ENCODE results near the gene PLCH1. TPM values are rescaled to one million over a fixed set of nuclear protein-coding genes. Genes with fewer than 3 reads are reported as not detected.

PLCH1 gene
- total RNA-seq, 1 experiment from 2014 or later = 4.1 TPM

- Histone ChIP-seq H3K9me2 (replicated peaks; ENCODE audit: low read length) (no peaks in the 10 kb centered on the region), H3K27me3 (ENCODE audit: low read length) (no peaks in the 10 kb centered on the region), H3F3A (ENCODE audit: low read length, unreplicated experiment) (no peaks in the 10 kb centered on the region), H3K9me3 (ENCODE audit: low read length) (no peaks in the 10 kb centered on the region), H3K4me2 (ENCODE audit: low read length) (no peak overlapping the region), H3K27ac (ENCODE audit: low read length) (no peak overlapping the region), H4K20me1 (ENCODE audit: low read length) (no peaks in the 10 kb centered on the region), H3K4me3 (ENCODE audit: low read length) (no peak overlapping the region), H3K9ac (ENCODE audit: low read length) (no peak overlapping the region), H3K4me1 (ENCODE audit: insufficient read depth, low read length) (no peaks in the 10 kb centered on the region), H3K36me3 (ENCODE audit: low read depth, low read length) (no peaks in the 10 kb centered on the region), H3K79me2 (ENCODE audit: low read length) (no peaks in the 10 kb centered on the region), H2AFZ (ENCODE audit: low read length) (no peak overlapping the region)
- no TSS peak for BruUV-seq (replicated peaks)
- intact Hi-C loops (cut with micrococcal nuclease) = no loop called here
- DNase-seq (no peak), ATAC-seq (no peak)
- CTCF ChIA-PET = no interaction called here
- TF ChIP-seq EZH2phosphoT487 (IDR thresholded peaks at IDR 0.05; ENCODE audit: borderline replicate concordance, low read length) (no peak), EZH2 (IDR thresholded peaks at IDR 0.05; ENCODE audit: low read length, unreplicated experiment) (no peak), CTCF (conservative IDR thresholded peaks at IDR 0.05; ENCODE audit: low read depth, low read length) (no peak)
- POLR2A ChIA-PET (ENCODE audit: unreplicated experiment) = no interaction called here
These were observed 232.6 kb downstream of the PLCH1 start for GRCh38 chr3:155512175-155512866.

GRCh38 chr3:155504682-155505081, 240.2 kb downstream of the PLCH1 start:
- CTCF ChIA-PET = no interaction called here
- no peaks in the 10 kb centered on the region for H3K36me3 ChIP-seq (ENCODE audit: low read depth, low read length)
- H3K9ac ChIP-seq (ENCODE audit: low read length) = no peak overlapping the region
- H3K79me2 ChIP-seq (ENCODE audit: low read length) = no peaks in the 10 kb centered on the region
- H2AFZ ChIP-seq (ENCODE audit: low read length) = no peak overlapping the region
- no peak overlapping the region for H3K4me3 ChIP-seq (ENCODE audit: low read length)
- H3K9me3 ChIP-seq (ENCODE audit: low read length) = no peaks in the 10 kb centered on the region
- H3F3A ChIP-seq (ENCODE audit: low read length, unreplicated experiment) = no peaks in the 10 kb centered on the region
- no peaks in the 10 kb centered on the region for H3K9me2 ChIP-seq (replicated peaks; ENCODE audit: low read length)
- H3K27ac ChIP-seq (ENCODE audit: low read length) = no peak overlapping the region
- POLR2A ChIA-PET (ENCODE audit: unreplicated experiment) = no interaction called here
- DNase-seq (no peak), ATAC-seq (no peak)
- H3K4me2 ChIP-seq (ENCODE audit: low read length) = no peak overlapping the region
- TF ChIP-seq EZH2phosphoT487 (IDR thresholded peaks at IDR 0.05; ENCODE audit: borderline replicate concordance, low read length) (no peak), CTCF (conservative IDR thresholded peaks at IDR 0.05; ENCODE audit: low read depth, low read length) (no peak), EZH2 (IDR thresholded peaks at IDR 0.05; ENCODE audit: low read length, unreplicated experiment) (no peak)
- no peaks in the 10 kb centered on the region for H3K27me3 ChIP-seq (ENCODE audit: low read length)
- H3K4me1 ChIP-seq (ENCODE audit: insufficient read depth, low read length) = no peaks in the 10 kb centered on the region
- H4K20me1 ChIP-seq (ENCODE audit: low read length) = no peaks in the 10 kb centered on the region
- intact Hi-C loops (cut with micrococcal nuclease) = no loop called here
- BruUV-seq (replicated peaks) = no TSS peak

GRCh38 chr3:155502630-155503029, 242.2 kb downstream of the PLCH1 start:
- no peaks in the 10 kb centered on the region for H4K20me1 ChIP-seq (ENCODE audit: low read length)
- H3K27ac ChIP-seq (ENCODE audit: low read length) = no peak overlapping the region
- ChIA-PET CTCF (no interaction called here), POLR2A (ENCODE audit: unreplicated experiment) (no interaction called here)
- no peaks in the 10 kb centered on the region for H3K9me3 ChIP-seq (ENCODE audit: low read length)
- H3K9ac ChIP-seq (ENCODE audit: low read length) = no peak overlapping the region
- H3K4me2 ChIP-seq (ENCODE audit: low read length) = no peak overlapping the region
- no peak for ATAC-seq
- no peak for TF ChIP-seq EZH2 (IDR thresholded peaks at IDR 0.05; ENCODE audit: low read length, unreplicated experiment)
- TF ChIP-seq EZH2phosphoT487 (IDR thresholded peaks at IDR 0.05; ENCODE audit: borderline replicate concordance, low read length) = no peak
- TF ChIP-seq CTCF (conservative IDR thresholded peaks at IDR 0.05; ENCODE audit: low read depth, low read length) = no peak
- H3K36me3 ChIP-seq (ENCODE audit: low read depth, low read length) = no peaks in the 10 kb centered on the region
- intact Hi-C loops (cut with micrococcal nuclease) = no loop called here
- no peak overlapping the region for H3K4me3 ChIP-seq (ENCODE audit: low read length)
- H3K27me3 ChIP-seq (ENCODE audit: low read length) = no peaks in the 10 kb centered on the region
- DNase-seq = no peak
- H2AFZ ChIP-seq (ENCODE audit: low read length) = no peak overlapping the region
- no peaks in the 10 kb centered on the region for H3K9me2 ChIP-seq (replicated peaks; ENCODE audit: low read length)
- H3K79me2 ChIP-seq (ENCODE audit: low read length) = no peaks in the 10 kb centered on the region
- no TSS peak for BruUV-seq (replicated peaks)
- H3K4me1 ChIP-seq (ENCODE audit: insufficient read depth, low read length) = peaks cover 12% of the 10 kb centered on the region
- no peaks in the 10 kb centered on the region for H3F3A ChIP-seq (ENCODE audit: low read length, unreplicated experiment)
